Stimulated activated CD4-positive, alpha-beta T cell treated with anti-CD3 and anti-CD28 coated beads, Interleukin-15, amount 100 ng/mL, for 24 hours (primary cell): ENCODE results near the gene ACVRL1.

ENCODE experiments used
- DNase-seq: peaks from one replicate; pipeline ENCODE4 v3.0.0-alpha.2; 2020

Gene ACVRL1

DNA sequence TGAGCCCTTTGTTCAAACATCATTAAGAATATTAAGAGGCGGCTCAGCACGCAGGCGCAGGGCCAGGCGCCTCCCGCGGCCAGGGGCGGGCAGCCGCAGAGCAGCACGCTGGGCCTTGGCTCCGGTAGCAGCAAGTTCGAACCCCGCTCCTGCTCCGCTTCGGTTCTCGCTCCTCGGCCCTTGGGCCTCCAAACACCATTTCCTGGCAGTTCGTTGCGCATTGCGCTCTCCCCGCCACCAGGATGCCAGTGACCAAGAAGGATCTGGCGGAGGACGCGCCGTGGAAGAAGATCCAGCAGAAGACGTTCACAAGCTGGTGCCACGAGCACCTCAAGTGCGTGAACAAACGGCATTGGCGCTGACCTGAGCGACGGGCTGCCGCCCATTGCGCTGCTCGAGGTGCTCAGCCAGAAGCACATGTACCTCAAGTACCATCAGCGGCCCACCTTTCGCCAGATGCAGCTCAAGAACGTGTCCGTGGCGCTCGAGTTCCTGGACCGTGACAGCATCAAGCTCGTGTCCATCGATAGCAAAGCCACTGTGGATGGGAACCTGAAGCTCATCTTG lies 6.9 kb upstream of the ACVRL1 start:
- no peak for DNase-seq

DNA sequence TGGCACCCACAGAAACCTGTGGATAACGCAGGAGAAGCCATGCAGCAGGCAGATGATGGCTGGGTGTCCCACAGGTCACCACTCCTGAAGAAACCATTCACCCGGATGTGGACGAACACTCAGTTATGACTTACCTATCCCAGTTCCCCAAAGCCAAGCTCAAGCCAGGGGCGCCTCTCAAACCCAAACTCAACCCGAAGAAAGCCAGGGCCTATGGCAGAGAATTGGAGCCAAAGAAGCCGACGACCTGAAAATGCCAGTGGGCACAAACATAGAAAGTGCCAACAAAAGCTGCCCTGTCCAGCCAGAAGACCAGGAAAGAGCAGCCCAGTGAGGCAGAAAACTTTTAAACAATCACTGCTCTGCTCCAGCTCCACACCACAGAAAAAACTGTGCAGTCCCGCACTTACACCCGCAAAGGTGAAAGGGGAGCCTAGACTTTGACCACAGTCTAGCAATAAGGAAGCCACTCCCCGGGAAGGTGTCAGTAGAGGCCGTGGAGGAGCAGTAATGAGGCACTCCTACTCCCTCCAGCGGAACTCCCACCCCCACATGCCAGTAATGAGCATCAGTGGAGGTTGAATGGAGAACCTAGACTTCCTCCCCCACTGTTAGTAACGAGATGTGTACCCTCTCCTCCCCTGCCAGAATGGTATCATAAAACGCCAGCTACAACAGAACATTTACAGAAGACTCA lies 6.0 kb upstream of the ACVRL1 start:
- no peak for DNase-seq

DNA sequence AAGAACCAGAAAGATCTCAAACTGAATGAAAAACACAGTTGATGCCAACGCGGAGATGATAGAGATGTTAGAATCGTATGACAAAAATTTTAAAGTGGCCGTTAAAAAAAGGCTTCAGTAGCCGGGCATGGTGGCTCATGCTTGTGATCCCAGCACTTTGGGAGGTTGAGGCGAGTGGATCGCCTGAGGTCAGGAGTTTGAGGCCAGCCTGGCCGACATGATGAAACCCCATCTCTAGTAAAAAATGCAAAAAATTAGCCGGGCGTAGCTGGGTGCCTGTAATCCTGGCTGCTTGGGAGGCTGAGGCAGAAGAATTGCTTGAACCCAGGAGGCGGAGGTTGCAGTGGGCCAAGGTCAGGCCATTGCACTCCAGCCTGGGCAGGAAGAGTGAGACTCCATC lies 5.4 kb upstream of the ACVRL1 start:
- no peak for DNase-seq

DNA sequence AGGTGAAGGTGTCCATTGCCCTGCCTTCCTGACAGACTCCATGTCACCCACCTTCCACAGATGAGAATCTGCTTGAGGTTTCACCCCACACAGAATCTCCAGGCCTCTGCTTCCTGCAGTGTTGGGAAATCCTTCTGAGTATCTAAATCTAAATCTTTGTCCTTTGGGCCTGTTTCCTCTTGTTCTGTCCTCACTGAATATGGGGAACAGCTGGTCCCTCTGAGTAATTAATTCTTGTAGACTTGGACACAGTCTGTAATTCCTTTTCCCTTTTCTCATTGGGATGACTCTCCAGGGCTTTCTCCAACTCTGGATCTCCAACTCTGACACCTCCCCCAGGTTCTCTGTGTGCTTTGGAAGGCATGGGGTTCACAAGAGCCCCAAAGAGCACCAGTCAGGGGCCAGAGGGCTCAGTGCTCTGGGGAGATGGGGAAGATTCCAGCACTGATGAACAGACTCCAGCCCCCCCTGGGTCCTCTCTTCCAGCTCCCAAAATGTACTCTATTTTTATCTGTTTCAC lies 2.3 kb upstream of the ACVRL1 start:
- no peak for DNase-seq

DNA sequence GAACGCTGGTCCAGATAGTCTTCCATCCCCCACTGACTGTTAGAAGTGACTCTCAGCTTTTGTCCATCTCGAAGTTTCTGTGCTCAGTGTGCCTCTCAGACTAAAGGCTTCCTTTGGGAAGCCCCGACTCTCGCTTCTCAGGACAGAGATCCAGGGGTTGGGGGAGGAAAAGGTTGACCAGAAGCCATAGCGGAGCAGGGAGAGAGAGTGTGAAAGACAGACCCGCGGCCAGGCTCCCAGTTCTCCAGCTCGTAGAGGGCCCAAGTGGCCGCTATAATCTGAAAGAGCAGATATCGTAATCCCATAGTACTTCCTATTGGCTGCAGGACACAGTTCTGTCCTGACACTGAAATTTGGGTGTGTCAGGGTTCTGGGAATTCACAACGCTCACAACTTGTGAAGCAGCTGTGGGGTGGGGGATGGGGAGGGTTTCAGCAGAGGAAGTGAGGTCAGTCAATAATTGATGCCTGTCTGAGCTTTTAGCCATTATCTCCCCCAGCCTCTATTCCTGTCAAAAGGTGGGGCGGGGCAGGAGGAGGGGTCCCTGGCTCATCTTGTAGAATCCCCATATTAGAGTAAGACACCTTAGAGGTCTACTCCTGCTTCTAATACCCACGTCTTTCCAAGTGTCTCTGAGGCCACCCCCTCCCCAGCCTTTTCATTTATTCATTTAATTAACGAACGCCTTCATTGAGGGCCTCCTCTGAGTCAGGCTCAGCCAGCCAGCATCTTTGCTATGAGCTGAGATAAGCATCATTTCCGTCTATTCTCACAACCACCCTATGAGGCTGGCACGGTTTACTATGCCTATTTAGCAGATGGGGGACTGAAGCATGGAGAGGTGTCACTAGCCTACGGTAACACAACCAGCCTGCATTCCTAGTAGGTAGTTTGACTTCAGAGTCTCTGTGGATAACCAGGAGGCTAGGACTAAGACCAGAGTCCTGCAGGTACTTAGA lies 1.6 kb upstream of the ACVRL1 start:
- DNase-seq, result no peak

DNA sequence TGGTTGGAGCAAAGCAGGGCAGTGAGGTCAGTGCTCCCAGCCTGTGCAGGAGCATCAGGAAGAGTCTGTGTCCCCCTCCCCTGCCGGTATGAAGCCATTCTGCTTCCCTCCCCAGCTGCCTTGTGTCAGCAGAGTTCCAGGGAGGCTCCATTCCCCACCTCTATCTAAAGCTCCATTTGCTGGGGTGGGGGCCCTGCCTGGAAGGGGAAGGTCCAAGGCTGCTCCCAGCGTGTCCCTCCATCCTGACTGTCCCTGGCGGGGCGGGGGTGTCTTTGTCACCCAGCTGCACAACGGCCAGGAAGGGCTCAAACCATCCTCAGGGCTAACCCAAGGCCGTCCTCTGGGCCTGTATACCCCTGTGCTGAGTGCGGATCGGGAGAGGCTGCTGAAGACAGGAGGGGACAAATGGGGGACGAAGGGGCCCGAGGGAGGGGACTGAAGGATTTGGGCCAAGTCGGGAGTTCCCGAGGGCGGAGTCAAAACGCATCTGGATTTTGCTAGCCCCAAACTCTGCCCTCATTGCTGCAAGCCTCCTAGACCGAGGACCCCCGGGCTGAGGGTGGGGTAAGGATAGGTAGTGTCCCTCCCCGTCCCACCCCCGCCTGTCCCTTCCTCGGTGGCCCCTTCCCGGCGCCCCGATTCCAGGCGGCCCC lies 748 bp upstream of the ACVRL1 start:
- no peak for DNase-seq

DNA sequence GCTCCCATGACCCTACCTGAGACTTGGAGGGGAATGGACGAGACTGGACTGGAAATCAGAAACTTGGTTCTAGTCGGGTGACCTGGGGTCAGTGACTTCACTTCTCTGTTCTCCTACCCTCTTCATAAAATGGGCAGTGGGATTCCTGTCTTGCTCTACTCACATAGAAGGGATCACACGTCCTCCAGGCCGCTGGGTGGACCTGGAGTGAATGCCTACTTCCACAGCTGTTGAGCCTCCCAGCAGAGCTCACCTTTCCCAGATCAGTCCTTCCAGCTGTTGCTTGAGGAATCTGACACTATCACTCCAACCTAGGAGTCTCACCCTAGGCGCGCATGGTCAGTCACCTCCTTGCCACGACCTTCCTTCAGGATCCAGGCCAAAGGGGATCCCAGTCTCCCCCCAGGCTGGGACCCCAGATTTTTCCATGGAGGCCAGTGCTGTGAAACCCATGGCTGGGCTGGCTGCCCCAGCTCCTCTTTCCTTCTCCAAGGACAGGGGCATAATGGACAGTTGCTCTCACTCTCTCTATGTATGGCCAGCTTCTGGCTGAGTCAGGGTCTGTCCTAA lies 637 bp downstream of the ACVRL1 start:
- no peak for DNase-seq

DNA sequence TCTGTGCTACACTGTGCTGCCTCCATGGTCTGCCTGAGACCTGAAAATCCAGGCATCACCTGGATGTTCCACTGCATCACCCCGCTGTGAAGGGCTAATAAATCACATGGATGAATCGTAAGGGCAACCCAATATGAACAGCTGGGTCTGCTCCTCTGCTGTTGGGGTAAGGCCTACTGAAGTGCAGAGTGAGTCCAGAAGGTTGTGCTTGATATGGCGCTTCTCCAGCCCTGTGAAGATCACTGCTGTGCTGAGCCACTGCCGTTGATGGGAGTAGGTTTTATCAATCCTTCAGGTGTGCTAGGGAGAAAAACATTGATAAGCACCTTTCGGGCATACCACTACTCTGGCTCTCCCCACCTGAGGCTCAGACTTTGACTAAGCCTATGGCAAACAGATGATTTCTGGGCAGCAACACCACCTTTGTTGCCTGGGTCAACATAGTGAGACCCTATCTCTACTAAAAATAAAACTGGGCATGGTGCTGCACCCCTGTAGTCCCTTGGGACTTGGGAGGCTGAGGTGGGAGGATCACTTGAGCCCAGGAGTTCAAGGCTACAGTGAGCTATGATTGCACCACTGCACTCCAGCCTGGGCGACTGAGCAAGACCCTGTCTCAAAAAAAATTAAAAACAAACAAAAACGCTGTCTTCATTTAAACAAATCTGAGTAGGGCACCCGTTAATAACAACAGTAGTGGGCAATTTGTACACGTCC lies 1.7 kb downstream of the ACVRL1 start:
- DNase-seq, result no peak

DNA sequence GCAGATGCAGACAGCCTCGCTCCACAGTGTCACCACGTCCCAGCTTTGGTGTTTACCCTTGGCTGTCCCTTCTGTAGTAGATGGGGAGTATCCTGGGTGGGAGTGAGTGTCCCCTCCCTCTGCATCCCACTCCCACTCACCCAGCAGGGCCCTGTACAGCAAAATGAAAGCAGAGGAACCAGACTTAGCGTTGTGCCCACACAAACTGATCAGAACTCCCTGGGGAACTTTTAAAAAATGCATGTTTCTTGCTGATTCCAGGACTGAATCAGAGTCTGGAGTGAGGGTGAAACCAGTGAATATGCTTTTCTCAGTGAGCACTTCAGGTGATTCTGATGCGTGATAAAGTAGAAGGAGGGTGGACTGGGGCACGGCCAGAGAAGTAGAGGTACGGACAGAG lies 2.9 kb downstream of the ACVRL1 start:
- no peak for DNase-seq

DNA sequence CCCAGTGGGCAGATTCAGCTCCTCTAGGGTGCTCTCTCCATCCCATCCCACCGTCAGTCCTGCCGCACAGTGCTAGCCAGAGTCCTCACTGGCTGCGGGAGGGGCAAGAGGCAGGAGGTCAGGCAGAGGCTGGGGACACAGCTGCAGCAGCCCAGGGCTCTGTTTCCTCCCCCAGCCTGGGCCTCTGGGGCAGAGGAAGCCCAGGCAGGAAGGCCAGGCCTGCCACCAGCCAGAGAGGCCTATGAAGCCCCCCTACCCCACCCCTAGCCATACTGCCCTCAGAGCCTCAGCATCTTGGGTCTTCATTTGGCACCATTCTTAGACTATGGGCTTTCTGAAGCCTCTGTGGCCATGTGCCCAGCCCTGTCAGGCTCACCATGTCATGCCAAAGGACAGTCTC lies 3.4 kb downstream of the ACVRL1 start:
- DNase-seq, result no peak

DNA sequence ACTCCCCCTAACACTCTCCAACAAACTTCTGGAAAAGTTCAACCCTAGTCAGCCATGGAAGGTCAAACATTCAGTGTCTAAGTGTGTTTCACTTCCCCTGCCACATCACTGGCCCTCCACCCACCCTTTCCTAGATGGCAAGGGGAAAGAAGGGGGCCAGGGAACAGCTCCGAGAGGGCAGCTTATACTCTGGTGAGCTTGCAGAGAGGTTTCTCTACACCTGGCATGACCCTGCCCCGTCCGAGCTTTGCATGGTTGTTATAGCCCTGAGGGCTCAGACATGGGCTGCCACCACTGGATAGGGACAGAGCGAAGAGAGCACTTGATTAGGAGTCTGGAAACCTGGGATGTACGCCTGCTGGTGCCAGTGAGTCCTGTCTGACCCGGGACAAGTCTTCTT lies 4.0 kb downstream of the ACVRL1 start:
- DNase-seq, result no peak

DNA sequence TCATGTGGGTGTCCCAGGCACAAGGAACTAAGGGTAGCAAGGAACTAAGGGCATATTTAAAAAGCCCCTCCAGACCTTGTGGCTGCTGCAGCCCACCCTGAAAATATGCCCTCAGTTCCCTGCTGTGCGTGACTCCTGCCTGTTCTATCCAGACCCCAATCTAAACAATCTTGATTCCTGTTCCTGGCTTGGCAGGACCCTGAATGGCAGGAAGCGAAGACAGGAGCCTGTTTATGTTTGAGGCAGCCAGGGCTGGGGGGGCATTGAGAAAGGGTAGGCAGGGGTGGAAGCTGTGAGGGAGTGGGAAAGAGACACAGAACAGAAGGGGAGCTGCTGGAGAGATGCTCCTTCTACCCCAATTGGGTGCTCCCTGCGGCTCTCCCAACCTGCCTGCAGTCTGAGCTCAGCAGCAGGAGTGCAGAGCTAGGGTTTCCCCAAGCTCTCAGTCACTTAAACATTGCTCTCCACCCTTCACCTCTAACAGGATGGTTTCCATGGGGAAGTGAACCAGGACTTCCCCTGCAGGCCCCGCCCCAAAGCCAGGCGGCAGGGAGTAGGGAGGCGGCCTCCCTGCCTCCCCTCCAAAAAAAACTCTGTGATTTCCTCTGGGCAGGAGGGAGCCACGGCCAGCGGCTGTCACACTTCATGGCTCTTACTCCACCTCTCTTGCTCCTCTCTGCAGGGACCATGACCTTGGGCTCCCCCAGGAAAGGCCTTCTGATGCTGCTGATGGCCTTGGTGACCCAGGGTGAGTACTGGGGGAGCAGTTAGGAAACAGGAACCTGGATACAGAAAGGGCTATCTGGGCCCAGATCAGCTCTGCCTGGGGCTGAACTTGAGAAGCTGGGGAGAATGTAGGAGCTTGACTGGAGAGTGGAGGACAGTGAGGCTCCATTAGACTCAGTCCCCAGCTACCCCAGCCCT lies 4.7 kb downstream of the ACVRL1 start:
- DNase-seq, result no peak

DNA sequence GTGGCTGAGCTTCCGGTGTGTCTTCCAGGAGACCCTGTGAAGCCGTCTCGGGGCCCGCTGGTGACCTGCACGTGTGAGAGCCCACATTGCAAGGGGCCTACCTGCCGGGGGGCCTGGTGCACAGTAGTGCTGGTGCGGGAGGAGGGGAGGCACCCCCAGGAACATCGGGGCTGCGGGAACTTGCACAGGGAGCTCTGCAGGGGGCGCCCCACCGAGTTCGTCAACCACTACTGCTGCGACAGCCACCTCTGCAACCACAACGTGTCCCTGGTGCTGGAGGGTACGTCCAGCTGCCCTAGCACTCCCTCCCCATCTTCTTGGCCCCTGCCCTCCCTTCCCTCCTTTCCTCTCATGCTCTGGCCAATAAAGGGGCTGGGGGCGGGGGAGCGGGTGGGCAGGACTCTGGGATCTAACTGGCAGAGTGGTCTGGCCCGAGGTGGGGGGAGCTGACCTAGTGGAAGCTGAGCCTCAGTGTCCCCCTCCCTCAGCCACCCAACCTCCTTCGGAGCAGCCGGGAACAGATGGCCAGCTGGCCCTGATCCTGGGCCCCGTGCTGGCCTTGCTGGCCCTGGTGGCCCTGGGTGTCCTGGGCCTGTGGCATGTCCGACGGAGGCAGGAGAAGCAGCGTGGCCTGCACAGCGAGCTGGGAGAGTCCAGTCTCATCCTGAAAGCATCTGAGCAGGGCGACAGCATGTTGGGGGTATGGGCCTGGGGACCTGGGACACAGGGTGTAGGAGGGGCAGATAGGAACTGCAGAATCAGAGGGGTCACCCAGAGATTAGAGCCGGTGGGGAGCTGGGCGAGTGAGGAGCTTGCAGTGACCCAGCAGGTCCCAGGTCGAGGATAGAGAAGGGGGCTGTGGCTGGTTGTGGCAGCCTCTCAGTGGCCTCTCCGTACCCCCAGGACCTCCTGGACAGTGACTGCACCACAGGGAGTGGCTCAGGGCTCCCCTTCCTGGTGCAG lies 6.0 kb downstream of the ACVRL1 start:
- DNase-seq, result no peak

DNA sequence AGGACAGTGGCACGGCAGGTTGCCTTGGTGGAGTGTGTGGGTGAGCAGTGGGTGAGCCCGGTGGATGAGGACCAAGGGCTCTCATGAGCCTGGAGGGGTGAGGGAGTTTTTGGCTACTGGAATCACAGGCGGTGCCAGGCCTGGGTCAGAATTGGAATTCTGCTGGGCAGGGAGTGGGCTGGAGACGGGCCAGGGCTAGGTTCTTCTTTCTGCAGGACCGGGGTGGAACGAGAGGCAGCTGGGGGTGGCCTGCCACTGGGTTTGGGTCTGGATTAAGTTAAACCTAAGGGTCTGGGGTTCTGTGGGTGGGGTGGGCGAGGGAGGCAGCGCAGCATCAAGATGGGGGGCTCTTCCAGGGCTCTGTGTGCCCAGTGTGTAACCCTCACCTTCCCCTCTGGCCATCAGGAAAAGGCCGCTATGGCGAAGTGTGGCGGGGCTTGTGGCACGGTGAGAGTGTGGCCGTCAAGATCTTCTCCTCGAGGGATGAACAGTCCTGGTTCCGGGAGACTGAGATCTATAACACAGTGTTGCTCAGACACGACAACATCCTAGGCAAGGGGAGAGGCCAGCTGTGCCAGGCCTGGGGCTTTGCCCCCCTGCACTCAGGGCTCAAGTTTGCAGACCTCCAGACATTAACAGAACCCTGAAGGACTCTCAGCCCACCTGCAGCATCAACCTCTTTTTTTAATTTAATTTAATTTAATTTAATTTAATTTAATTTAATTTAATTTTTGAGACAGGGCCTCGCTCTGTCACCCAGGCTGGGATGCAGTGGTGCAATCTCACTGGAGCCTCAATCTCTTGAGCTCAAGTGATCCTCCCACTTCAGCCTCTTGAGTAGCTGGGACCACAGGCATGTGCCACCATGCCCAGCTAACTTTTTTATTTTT lies 7.0 kb downstream of the ACVRL1 start:
- DNase-seq, result no peak

DNA sequence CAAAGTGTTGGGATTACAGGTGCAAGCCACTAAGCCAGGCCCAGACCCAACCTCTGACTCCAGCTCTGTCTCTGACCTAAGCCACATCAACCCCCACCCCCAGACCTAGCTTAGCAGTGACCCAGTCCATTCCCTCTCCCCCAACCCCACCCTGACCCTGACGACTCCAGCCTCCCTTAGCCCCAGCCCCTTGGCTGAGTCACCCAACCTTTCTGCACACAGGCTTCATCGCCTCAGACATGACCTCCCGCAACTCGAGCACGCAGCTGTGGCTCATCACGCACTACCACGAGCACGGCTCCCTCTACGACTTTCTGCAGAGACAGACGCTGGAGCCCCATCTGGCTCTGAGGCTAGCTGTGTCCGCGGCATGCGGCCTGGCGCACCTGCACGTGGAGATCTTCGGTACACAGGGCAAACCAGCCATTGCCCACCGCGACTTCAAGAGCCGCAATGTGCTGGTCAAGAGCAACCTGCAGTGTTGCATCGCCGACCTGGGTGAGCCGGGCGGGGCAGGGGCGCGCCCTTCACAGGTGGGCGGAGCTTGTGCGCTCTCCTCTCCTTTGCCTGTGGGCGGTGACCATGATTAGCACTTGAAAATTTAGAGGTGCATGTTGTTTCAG lies 7.8 kb downstream of the ACVRL1 start:
- DNase-seq, result no peak

DNA sequence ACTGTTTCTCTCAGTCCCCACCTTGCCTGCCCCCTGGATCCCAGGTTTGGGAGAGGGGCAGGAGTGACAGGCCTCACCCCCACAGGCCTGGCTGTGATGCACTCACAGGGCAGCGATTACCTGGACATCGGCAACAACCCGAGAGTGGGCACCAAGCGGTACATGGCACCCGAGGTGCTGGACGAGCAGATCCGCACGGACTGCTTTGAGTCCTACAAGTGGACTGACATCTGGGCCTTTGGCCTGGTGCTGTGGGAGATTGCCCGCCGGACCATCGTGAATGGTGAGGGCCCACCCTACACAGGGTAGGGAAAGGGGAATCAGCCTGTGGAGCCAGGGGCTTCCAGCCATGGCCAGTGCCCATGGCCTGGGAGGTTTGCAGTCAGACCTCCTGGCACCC lies 8.6 kb downstream of the ACVRL1 start:
- no peak for DNase-seq

DNA sequence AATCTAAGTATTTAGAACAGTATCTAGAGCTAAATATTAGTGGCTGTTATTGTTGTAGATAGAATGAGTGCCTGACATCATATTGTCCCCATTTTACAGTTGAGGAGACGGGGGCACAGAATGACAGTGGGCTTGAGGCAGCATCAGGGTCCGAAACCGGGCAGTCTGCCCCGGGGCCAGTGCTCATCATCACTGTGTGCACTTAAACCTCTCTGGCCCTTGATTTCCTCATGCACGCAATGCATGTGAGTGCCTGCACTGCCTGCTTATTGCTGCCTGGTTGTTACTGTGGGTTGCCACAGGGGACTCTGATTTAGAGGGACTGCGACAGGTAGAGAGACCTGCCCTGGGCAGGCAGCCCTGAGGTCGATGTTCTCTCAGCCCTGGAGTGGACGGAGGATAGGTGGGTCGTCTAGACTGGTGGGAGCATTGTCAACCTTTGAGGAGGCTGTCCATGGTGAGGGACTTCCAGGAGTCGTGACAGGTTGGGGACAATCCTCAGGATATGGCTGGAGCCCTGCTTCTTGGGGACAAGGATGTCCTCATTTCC lies 9.8 kb downstream of the ACVRL1 start:
- no peak for DNase-seq
